AG10803 (cell line): ENCODE results near the gene ALX1.

Source experiments
- DNase-seq: peaks from one replicate; pipeline ENCODE4 v3.0.0; 2010; ENCODE audit warnings: low read depth
- H3K4me3 ChIP-seq: 2 replicates; pipeline ENCODE4 v1.5.1; 2011; ENCODE audit warnings: mild to moderate bottlenecking, low read length, control low read depth
- CTCF ChIP-seq: conservative IDR thresholded peaks from 2 replicates; pipeline ENCODE4 v1.5.1; 2011; ENCODE audit warnings: mild to moderate bottlenecking, low read length, control low read depth, inconsistent platforms

ALX1 gene

GRCh38 chr12:85266356-85266755, 13.7 kb upstream of the ALX1 start:
- DNase-seq = no peak
- no peak overlapping the region for H3K4me3 ChIP-seq
- TF ChIP-seq CTCF = no peak

DNA sequence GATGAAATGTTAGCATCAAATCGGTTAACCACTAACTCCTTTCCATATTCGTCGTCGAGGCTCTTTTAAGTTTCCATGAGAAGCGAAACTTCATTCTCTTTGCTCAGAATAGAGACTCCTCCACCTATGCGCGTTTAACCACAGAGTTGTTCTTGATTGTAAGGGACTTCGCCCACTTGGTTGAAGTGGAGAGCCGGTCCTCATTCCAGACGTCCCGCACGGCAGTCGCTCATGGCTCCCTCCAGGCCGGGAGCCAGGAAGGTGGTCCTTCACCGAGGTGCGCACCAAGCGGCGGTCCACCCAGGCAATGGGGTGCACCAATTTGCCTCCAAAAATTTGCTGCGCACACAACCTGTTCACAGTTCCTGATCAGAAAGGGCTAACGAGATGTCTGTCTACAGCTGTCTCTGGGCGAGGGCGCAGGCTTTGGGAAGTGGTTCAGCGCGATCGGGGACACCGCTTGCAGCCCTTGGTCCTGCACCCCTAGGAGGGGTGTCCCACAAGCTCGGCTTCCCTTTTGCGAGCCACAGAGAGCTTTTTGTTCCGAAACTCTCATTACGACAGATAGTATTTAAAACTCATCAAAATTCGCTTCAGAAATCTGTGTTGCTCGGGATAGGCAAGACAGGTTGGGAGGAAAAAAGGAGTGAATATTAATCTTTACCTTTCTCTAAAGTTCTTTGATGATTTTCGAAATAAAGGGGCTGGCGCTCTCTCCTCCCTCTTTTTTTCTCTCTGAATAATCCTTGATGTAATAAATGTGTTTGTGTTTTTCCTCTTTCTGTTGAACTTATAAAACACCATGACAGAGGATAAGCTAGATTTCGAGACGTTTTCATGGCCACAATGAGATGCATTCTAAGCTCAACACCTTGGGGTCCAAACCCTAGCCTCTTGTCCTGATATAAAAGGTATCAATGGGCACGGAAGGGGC, 6.4 kb upstream of the ALX1 start:
- no peak overlapping the region for H3K4me3 ChIP-seq
- TF ChIP-seq CTCF = no peak
- DNase-seq = no peak

DNA sequence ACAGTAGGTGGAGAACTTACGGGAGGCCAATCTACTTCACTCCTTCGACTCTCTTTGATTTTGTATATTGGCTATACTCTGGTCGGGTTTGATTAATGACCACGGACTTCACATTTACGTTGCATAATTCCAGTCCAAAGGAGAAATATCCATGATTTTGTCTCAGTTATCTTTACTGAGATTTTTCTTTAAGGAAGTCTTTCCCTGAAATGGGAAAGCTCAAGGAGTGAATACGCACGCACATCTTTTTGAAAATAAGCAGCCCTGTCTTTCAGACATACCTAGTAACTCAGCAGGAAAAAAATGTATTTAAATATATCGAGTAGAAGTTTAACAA, 5.7 kb upstream of the ALX1 start:
- DNase-seq = no peak
- no peak for TF ChIP-seq CTCF

GRCh38 chr12:85275374-85275773, 4.6 kb upstream of the ALX1 start:
- DNase-seq = no peak

More for the DNA sequence above, 5.7 kb upstream of the ALX1 start:
- no peak overlapping the region for H3K4me3 ChIP-seq

DNA sequence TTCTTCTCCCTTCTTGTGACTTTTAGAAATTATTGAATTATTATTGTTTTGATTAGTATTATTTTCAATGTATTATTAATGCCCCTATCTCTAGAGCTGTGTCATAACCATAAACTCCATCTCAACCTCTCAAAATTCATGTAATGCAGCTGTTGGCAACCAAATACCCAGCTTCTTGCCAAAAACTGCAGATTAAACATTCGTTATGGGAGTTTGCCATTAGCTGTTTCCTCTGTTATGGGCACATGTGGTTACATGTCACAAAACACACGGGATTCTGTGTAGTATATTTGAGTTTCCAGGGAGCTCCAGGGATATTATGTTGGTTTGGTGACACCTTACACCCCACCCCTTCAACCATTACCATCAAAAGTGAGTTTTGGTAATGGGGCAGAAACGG, 2.8 kb upstream of the ALX1 start:
- no peak for TF ChIP-seq CTCF
- no peak overlapping the region for H3K4me3 ChIP-seq
- no peak for DNase-seq

More at GRCh38 chr12:85275374-85275773, 4.6 kb upstream of the ALX1 start:
- no peak for TF ChIP-seq CTCF
- H3K4me3 ChIP-seq = no peak overlapping the region

DNA sequence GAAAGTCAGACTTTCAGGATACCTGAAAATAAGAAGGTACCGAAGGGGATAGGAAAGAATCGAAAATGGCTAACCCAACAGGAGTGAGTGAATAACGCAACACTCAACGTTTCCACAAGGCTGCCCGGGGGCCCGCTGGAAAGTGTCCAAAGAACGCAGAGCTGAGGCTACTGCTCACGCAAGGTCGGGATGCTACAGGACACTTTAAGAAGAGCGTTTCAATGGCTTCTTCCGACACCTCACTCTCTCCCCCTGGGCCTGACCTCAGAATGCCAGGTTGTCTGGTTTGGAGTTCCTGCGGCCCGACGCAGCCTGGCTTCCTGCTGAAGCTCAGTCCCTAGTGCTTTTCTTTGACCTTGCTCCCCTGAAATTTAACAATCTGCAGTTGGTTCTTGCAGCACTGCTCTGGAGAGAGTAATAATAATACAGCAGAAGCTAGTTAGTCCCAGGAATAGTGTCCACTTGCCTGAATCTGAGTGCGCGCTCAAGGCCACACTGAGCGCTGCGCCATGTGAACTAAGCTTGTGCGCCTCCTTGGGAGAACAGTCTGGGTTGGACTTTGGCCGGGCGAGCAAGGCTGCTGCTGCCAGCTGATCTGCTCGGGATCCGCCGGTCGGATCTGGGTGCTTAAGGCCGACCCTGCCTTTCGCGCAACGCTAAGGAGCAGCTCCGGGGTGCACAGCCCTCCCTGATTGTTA, 2.0 kb upstream of the ALX1 start:
- no peak for TF ChIP-seq CTCF
- DNase-seq = no peak
- no peak overlapping the region for H3K4me3 ChIP-seq
